Activated naive CD8-positive, alpha-beta T cell (primary cell): Measurements from ENCODE around the gene DPF3.

Experiments used
- H3K27ac Mint-ChIP-seq: one replicate; pipeline ENCODE4 v1.8.0; 2021; ENCODE audit warnings: mixed read lengths
- H3K27me3 Mint-ChIP-seq: one replicate; pipeline ENCODE4 v1.8.0; 2021; ENCODE audit warnings: mixed read lengths
- H3K36me3 Mint-ChIP-seq: one replicate; pipeline ENCODE4 v1.8.0; 2021; ENCODE audit warnings: mixed read lengths
- H3K4me1 Mint-ChIP-seq: one replicate; pipeline ENCODE4 v1.8.0; 2021; ENCODE audit warnings: low read depth, mixed read lengths
- H3K4me3 Mint-ChIP-seq: one replicate; pipeline ENCODE4 v1.8.0; 2021; ENCODE audit warnings: mild to moderate bottlenecking, mixed read lengths
- H3K9me3 Mint-ChIP-seq: one replicate; pipeline ENCODE4 v1.8.0; 2021; ENCODE audit warnings: low read depth, mixed read lengths

The DPF3 gene

GRCh38 chr14:72619111-72619571, 274.8 kb downstream of the DPF3 start:
- Mint-ChIP-seq H3K27me3 (no peaks in the 10 kb centered on the region), H3K4me3 (no peak overlapping the region), H3K4me1 (no peaks in the 10 kb centered on the region), H3K36me3 (no peaks in the 10 kb centered on the region), H3K27ac (no peak overlapping the region), H3K9me3 (no peaks in the 10 kb centered on the region)

GRCh38 chr14:72618424-72618823, 275.5 kb downstream of the DPF3 start:
- Mint-ChIP-seq H3K4me1 (no peaks in the 10 kb centered on the region), H3K36me3 (no peaks in the 10 kb centered on the region), H3K27me3 (no peaks in the 10 kb centered on the region), H3K27ac (no peak overlapping the region), H3K9me3 (no peaks in the 10 kb centered on the region), H3K4me3 (no peak overlapping the region)

GRCh38 chr14:72617391-72618031, 276.4 kb downstream of the DPF3 start:
- H3K36me3 Mint-ChIP-seq, result no peaks in the 10 kb centered on the region
- no peaks in the 10 kb centered on the region for H3K9me3 Mint-ChIP-seq
- H3K27ac Mint-ChIP-seq, result no peak overlapping the region
- H3K4me1 Mint-ChIP-seq, result no peaks in the 10 kb centered on the region
- no peaks in the 10 kb centered on the region for H3K27me3 Mint-ChIP-seq
- H3K4me3 Mint-ChIP-seq, result no peak overlapping the region

GRCh38 chr14:72616811-72617210, 277.1 kb downstream of the DPF3 start:
- H3K4me1 Mint-ChIP-seq, result no peaks in the 10 kb centered on the region

GRCh38 chr14:72616294-72616693, 277.6 kb downstream of the DPF3 start:
- Mint-ChIP-seq H3K27me3 (no peaks in the 10 kb centered on the region), H3K4me1 (no peaks in the 10 kb centered on the region), H3K9me3 (no peaks in the 10 kb centered on the region), H3K4me3 (no peak overlapping the region), H3K36me3 (no peaks in the 10 kb centered on the region), H3K27ac (no peak overlapping the region)

More at GRCh38 chr14:72616811-72617210, 277.1 kb downstream of the DPF3 start:
- Mint-ChIP-seq H3K36me3 (no peaks in the 10 kb centered on the region), H3K27ac (no peak overlapping the region), H3K27me3 (no peaks in the 10 kb centered on the region), H3K9me3 (no peaks in the 10 kb centered on the region), H3K4me3 (no peak overlapping the region)

- no peaks in the 10 kb centered on the region for H3K27me3 Mint-ChIP-seq
- no peaks in the 10 kb centered on the region for H3K9me3 Mint-ChIP-seq
- no peaks in the 10 kb centered on the region for H3K4me1 Mint-ChIP-seq
- H3K27ac Mint-ChIP-seq, result no peak overlapping the region
- H3K4me3 Mint-ChIP-seq, result no peak overlapping the region
- no peaks in the 10 kb centered on the region for H3K36me3 Mint-ChIP-seq
Measured at GRCh38 chr14:72615451-72616121, 278.3 kb downstream of the DPF3 start.

- H3K36me3 Mint-ChIP-seq, result no peaks in the 10 kb centered on the region
- H3K27me3 Mint-ChIP-seq, result no peaks in the 10 kb centered on the region
- no peaks in the 10 kb centered on the region for H3K4me1 Mint-ChIP-seq
- no peak overlapping the region for H3K27ac Mint-ChIP-seq
- no peaks in the 10 kb centered on the region for H3K9me3 Mint-ChIP-seq
- H3K4me3 Mint-ChIP-seq, result no peak overlapping the region
Measured at GRCh38 chr14:72614891-72615415, 278.9 kb downstream of the DPF3 start.

GRCh38 chr14:72614365-72614764, 279.5 kb downstream of the DPF3 start:
- H3K4me3 Mint-ChIP-seq, result no peak overlapping the region
- H3K36me3 Mint-ChIP-seq, result no peaks in the 10 kb centered on the region
- no peaks in the 10 kb centered on the region for H3K4me1 Mint-ChIP-seq
- no peak overlapping the region for H3K27ac Mint-ChIP-seq
- no peaks in the 10 kb centered on the region for H3K9me3 Mint-ChIP-seq
- H3K27me3 Mint-ChIP-seq, result no peaks in the 10 kb centered on the region

GRCh38 chr14:72613975-72614319, 280.0 kb downstream of the DPF3 start:
- H3K9me3 Mint-ChIP-seq, result no peaks in the 10 kb centered on the region
- H3K36me3 Mint-ChIP-seq, result no peaks in the 10 kb centered on the region
- no peaks in the 10 kb centered on the region for H3K4me1 Mint-ChIP-seq
- H3K4me3 Mint-ChIP-seq, result no peak overlapping the region
- no peaks in the 10 kb centered on the region for H3K27me3 Mint-ChIP-seq
- H3K27ac Mint-ChIP-seq, result no peak overlapping the region

- no peaks in the 10 kb centered on the region for H3K4me1 Mint-ChIP-seq
- no peak overlapping the region for H3K4me3 Mint-ChIP-seq
- H3K36me3 Mint-ChIP-seq, result no peaks in the 10 kb centered on the region
- H3K9me3 Mint-ChIP-seq, result no peaks in the 10 kb centered on the region
- H3K27ac Mint-ChIP-seq, result no peak overlapping the region
- no peaks in the 10 kb centered on the region for H3K27me3 Mint-ChIP-seq
Measured at GRCh38 chr14:72613231-72613974, 280.5 kb downstream of the DPF3 start.

- Mint-ChIP-seq H3K4me1 (no peaks in the 10 kb centered on the region), H3K36me3 (no peaks in the 10 kb centered on the region), H3K9me3 (no peaks in the 10 kb centered on the region), H3K27me3 (no peaks in the 10 kb centered on the region), H3K27ac (no peak overlapping the region), H3K4me3 (no peak overlapping the region)
Measured at GRCh38 chr14:72612041-72612440, 281.9 kb downstream of the DPF3 start.

GRCh38 chr14:72611506-72611905, 282.4 kb downstream of the DPF3 start:
- Mint-ChIP-seq H3K27me3 (no peaks in the 10 kb centered on the region), H3K27ac (no peak overlapping the region), H3K9me3 (no peaks in the 10 kb centered on the region), H3K36me3 (no peaks in the 10 kb centered on the region), H3K4me1 (no peaks in the 10 kb centered on the region), H3K4me3 (no peak overlapping the region)

GRCh38 chr14:72610831-72611200, 283.1 kb downstream of the DPF3 start:
- Mint-ChIP-seq H3K9me3 (no peaks in the 10 kb centered on the region), H3K27ac (no peak overlapping the region), H3K4me3 (no peak overlapping the region), H3K4me1 (no peaks in the 10 kb centered on the region), H3K27me3 (no peaks in the 10 kb centered on the region), H3K36me3 (no peaks in the 10 kb centered on the region)

- Mint-ChIP-seq H3K4me1 (no peaks in the 10 kb centered on the region), H3K9me3 (no peaks in the 10 kb centered on the region), H3K36me3 (no peaks in the 10 kb centered on the region), H3K27ac (no peak overlapping the region), H3K27me3 (no peaks in the 10 kb centered on the region), H3K4me3 (no peak overlapping the region)
Measured at GRCh38 chr14:72610096-72610830, 283.6 kb downstream of the DPF3 start.
